Prostate gland (tissue), 2 donors: ENCODE measurements around the gene CHORDC1. TPM values are rescaled to one million over a fixed set of nuclear protein-coding genes. Genes with fewer than 3 reads are reported as not detected.
"Not testable (repeated sequence)": the region's sequence is repeated elsewhere in the genome, so short reads cannot be mapped to it uniquely, and the experiment has no call there.

Source experiments
- DNase-seq: peaks from one replicate; pipeline ENCODE4 v3.0.0-alpha.2; 2019; ENCODE audit warnings: low spot score
- H3K27ac ChIP-seq, 2 donors: fragments of 200-600 bp; sonication (generic); 2 replicates each; pipeline ENCODE4 v1.5.1; 2017 to 2019
- H3K27me3 ChIP-seq: fragments of 200-600 bp; sonication (generic); replicated peaks from 2 replicates; pipeline ENCODE4 v1.5.1; 2019; ENCODE audit not compliant: insufficient read depth
- H3K36me3 ChIP-seq, 2 donors: fragments of 200-600 bp; sonication (generic); 1 replicate in 1 of 2; 2 replicates in 1 of 2; pipeline versions ENCODE4 v1.5.1 to v1.8.1; 2017 to 2019
- H3K4me1 ChIP-seq: fragments of 200-600 bp; sonication (generic); replicated peaks from 2 replicates; pipeline ENCODE4 v1.5.1; 2019
- H3K4me3 ChIP-seq, 2 donors: fragments of 200-600 bp; sonication (generic); 2 replicates each; pipeline ENCODE4 v1.5.1; 2017 to 2019
- H3K9me3 ChIP-seq: fragments of 200-600 bp; sonication (generic); 2 replicates; pipeline ENCODE4 v1.5.1; 2017
- POLR2A ChIP-seq: fragments of 450-650 bp; IDR thresholded peaks from one replicate; pipeline ENCODE4 v1.6.1; 2016; ENCODE audit warnings: antibody characterized with exemption, mild to moderate bottlenecking
- POLR2AphosphoS5 ChIP-seq: sonication (generic); formaldehyde crosslinking; IDR thresholded peaks from one replicate; pipeline ENCODE4 v1.6.1; 2017; ENCODE audit warnings: antibody characterized with exemption
- WGBS: methylation state at CpG from one replicate; pipeline ENCODE4 v1.1.5; 2018; 5-methylcytosine and 5-hydroxymethylcytosine counted together
- intact Hi-C: fragments of 100-400 bp; cut with DNase I; formaldehyde crosslinking; loops from one replicate; pipeline ENCODE4 v1.14.2; 2022
- total RNA-seq, 2 donors: library from RNA; depleted of rRNA; stranded (reverse); fragments of >200 nt; gene quantifications; one replicate each; pipeline ENCODE4 v1.1.0, GENCODE V29; 2016
- TF ChIP-seq, protein P1 (sequence below), 4 experiments: fragments of 200-600 bp in 2 of 4; fragments of 450-650 bp in 2 of 4; sonication (generic) in 2 of 4; IDR thresholded peaks; 1 replicate in 3 of 4; 2 replicates in 1 of 4; pipeline ENCODE4 v1.5.1; 2016 to 2019; ENCODE audit warnings: antibody characterized with exemption in 4 of 4, mild to moderate bottlenecking in 2 of 4, moderate library complexity in 2 of 4

The CHORDC1 gene
- total RNA-seq, 2 donors from 2014 or later: 32.0 to 45.8 TPM

DNA sequence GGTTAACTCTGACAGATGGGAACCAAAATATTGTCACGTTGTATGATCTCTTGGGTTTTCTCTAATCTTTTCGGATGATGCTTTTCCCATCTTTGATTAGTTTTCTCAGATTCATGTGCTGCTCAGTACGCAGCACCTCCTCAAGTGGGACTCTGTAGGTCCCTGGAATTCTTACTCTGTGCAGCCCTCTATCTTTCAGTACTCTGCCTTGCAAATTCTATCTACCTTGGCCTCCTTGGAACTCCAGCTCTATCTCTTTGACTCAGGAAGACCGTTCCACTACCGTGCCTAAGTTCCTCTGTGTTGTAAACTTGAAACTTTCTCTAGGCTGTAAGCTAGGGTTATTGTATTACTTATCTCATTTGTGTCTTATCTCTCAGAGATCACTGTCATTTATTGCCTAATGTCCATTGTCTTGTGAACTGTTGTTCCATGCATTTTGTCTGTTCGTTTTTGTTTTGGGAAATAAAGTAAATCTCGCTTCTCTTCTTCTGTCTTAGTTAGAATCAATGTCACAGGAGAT, 20.1 kb upstream of the CHORDC1 start:
- TF ChIP-seq, protein P1, sequence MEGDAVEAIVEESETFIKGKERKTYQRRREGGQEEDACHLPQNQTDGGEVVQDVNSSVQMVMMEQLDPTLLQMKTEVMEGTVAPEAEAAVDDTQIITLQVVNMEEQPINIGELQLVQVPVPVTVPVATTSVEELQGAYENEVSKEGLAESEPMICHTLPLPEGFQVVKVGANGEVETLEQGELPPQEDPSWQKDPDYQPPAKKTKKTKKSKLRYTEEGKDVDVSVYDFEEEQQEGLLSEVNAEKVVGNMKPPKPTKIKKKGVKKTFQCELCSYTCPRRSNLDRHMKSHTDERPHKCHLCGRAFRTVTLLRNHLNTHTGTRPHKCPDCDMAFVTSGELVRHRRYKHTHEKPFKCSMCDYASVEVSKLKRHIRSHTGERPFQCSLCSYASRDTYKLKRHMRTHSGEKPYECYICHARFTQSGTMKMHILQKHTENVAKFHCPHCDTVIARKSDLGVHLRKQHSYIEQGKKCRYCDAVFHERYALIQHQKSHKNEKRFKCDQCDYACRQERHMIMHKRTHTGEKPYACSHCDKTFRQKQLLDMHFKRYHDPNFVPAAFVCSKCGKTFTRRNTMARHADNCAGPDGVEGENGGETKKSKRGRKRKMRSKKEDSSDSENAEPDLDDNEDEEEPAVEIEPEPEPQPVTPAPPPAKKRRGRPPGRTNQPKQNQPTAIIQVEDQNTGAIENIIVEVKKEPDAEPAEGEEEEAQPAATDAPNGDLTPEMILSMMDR (IDR thresholded peaks at IDR 0.05): no peak
- TF ChIP-seq POLR2A (no peak), POLR2AphosphoS5 (no peak)
- WGBS: 68% methylated on average over 7 of the region's 7 CpGs
- intact Hi-C loops: no loop called here
- H3K4me3 ChIP-seq: no peak overlapping the region
- no peaks in the 10 kb centered on the region for H3K27me3 ChIP-seq
- no peaks in the 10 kb centered on the region for H3K36me3 ChIP-seq
- H3K9me3 ChIP-seq: no peaks in the 10 kb centered on the region
- no peak overlapping the region for H3K27ac ChIP-seq
- DNase-seq: no peak
- no peaks in the 10 kb centered on the region for H3K4me1 ChIP-seq

DNA sequence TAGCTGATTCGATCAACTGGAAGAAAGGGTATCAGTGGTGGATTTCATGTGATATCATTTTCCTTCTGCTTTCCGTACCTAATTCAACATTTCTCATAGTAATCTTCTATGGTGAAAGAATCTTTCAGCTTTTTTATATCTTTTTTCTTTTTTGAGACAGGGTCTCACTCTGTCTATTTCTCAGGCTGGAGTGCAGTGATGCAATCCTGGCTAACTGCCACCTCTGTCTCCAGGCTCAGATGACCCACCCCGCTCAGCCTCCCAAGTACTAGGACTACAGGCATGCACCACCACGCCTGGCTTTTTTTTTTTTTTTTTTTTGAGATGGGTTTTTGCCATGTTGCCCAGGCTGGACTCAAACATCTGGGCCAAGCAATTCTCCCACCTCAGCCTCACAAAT, 18.6 kb upstream of the CHORDC1 start:
- H3K4me1 ChIP-seq: no peaks in the 10 kb centered on the region
- no peaks in the 10 kb centered on the region for H3K36me3 ChIP-seq
- 91% methylated on average over 4 of the region's 4 CpGs for WGBS
- intact Hi-C loops: no loop called here
- H3K27me3 ChIP-seq: no peaks in the 10 kb centered on the region
- no peak overlapping the region for H3K4me3 ChIP-seq
- DNase-seq: no peak
- no peaks in the 10 kb centered on the region for H3K9me3 ChIP-seq
- TF ChIP-seq, protein P1 (IDR thresholded peaks at IDR 0.05): no peak
- TF ChIP-seq POLR2A (no peak), POLR2AphosphoS5 (no peak)
- H3K27ac ChIP-seq: no peak overlapping the region

DNA sequence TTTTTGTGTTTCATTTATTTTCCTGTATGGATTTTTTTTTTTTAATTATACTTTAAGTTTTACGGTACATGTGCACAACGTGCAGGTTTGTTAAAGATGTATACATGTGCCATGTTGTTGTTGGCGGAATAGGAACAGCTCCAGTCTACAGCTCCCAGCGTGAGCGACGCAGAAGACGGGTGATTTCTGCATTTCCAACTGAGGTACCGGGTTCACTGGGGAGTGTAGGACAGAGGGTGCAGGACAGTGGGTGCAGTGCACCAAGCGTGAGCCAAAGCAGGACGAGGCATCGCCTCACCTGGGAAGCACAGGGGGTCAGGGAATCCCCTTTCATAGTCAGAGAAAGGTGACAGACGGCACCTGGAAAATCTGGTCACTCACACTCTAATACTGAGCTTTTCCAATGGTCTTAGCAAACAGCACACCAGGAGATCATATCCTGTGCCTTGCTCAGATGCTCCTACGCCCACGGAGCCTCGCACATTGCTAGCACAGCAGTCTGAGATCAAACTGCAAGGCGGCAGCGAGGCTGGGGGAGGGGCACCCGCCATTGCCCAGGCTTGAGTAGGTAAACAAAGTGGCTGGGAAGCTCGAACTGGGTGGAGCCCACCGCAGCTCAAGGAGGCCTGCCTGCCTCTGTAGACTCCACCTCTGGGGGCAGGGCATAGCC, 17.3 kb upstream of the CHORDC1 start:
- H3K4me1 ChIP-seq, intact Hi-C loops, H3K27me3 ChIP-seq, H3K9me3 ChIP-seq, H3K27ac ChIP-seq, H3K36me3 ChIP-seq, DNase-seq, H3K4me3 ChIP-seq: not testable (repeated sequence)
- 69% methylated on average over 20 of the region's 20 CpGs for WGBS

DNA sequence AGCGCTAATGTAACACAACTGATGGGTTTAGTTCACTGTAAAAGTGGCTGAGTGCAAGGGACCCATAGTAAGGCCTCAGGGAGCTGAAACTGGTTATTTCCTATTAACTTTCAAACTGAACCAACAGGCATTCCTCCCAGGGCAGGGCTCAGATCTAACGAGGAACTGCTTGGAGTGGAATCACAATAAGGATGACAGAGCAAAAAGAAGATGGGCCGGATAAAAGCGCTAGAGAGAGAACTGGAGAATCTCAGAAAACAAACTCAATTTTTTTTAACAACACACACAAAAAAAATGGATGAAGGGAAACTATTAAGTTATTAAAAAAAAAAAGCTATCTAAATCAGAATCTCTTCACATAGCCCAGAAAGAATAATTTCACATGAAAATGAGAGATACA, 14.2 kb upstream of the CHORDC1 start:
- no peak for TF ChIP-seq POLR2A
- no peak for TF ChIP-seq POLR2AphosphoS5
- TF ChIP-seq, protein P1 (IDR thresholded peaks at IDR 0.05): no peak
- Histone ChIP-seq H3K27me3 (no peaks in the 10 kb centered on the region), H3K4me1 (no peaks in the 10 kb centered on the region), H3K36me3 (no peaks in the 10 kb centered on the region), H3K9me3 (no peaks in the 10 kb centered on the region), H3K4me3 (no peak overlapping the region), H3K27ac (no peak overlapping the region)
- WGBS: 79% methylated on average over 4 of the region's 4 CpGs
- no peak for DNase-seq
- intact Hi-C loops: no loop called here

DNA sequence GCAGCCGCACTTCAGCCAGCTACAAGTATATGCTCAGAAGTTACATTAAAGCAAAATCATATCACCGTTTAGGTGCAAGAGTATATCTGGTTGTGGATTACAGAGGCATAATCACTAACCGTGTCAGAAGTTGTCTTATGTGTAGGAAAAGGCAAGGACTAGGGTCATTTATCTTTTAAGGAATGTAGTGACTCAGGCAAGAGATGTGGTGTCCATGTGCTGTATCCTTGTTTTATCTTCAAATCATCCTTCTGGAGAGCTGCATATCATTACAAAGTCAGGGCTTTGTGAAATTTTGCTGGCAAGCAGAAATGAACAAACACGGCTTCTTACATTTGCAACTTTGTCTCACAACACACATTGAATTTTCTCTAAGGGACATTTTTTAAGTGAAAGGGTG, 12.7 kb upstream of the CHORDC1 start:
- no peak for DNase-seq
- intact Hi-C loops: no loop called here
- Histone ChIP-seq H3K4me3 (no peak overlapping the region), H3K4me1 (no peaks in the 10 kb centered on the region), H3K27ac (no peak overlapping the region), H3K9me3 (no peaks in the 10 kb centered on the region), H3K36me3 (no peaks in the 10 kb centered on the region), H3K27me3 (no peaks in the 10 kb centered on the region)
- WGBS: 94% methylated on average over 4 of the region's 4 CpGs
- TF ChIP-seq, protein P1 (IDR thresholded peaks at IDR 0.05): no peak
- TF ChIP-seq POLR2AphosphoS5 (no peak), POLR2A (no peak)
